Tibial artery (tissue), 4 donors: Measurements from ENCODE around the gene BCL7B.

Source experiments
- DNase-seq, 2 donors: peaks; one replicate each; pipeline ENCODE4 v3.0.0-alpha.2; 2019
- H3K27ac ChIP-seq, 2 donors: fragments of 200-600 bp; sonication (generic) in 1 of 2; 1 replicate in 1 of 2; 2 replicates in 1 of 2; pipeline ENCODE4 v1.5.1; 2018 to 2019; ENCODE audit warnings: mild to moderate bottlenecking in 1 of 2
- H3K27me3 ChIP-seq, 2 donors: fragments of 200-600 bp; sonication (generic) in 1 of 2; one replicate each; pipeline versions ENCODE4 v1.5.1 to v1.6.0; 2016 to 2019
- H3K36me3 ChIP-seq, 3 donors: fragments of 200-600 bp; sonication (generic) in 2 of 3; one replicate each; pipeline ENCODE4 v1.5.1; 2016 to 2019; ENCODE audit warnings: mild to moderate bottlenecking in 2 of 3
- H3K4me1 ChIP-seq, 4 donors: fragments of 200-600 bp; sonication (generic) in 2 of 4; 1 replicate in 3 of 4; 2 replicates in 1 of 4; pipeline ENCODE4 v1.5.1; 2016 to 2019
- H3K4me3 ChIP-seq, 2 donors: fragments of 200-600 bp; sonication (generic) in 1 of 2; 1 replicate in 1 of 2; 2 replicates in 1 of 2; pipeline ENCODE4 v1.5.1; 2018 to 2019; ENCODE audit warnings: mild to moderate bottlenecking in 2 of 2
- H3K9me3 ChIP-seq, 3 donors: fragments of 200-600 bp; sonication (generic) in 1 of 3; one replicate each; pipeline ENCODE4 v1.5.1; 2016 to 2019
- CTCF ChIP-seq, 2 experiments: fragments of 200-600 bp in 1 of 2; fragments of 450-650 bp in 1 of 2; IDR thresholded peaks; one replicate each; pipeline ENCODE4 v1.5.1; 2017 to 2019; ENCODE audit warnings: antibody characterized with exemption in 2 of 2, mild to moderate bottlenecking in 1 of 2, moderate library complexity in 1 of 2
- intact Hi-C: fragments of 100-400 bp; cut with DNase I; formaldehyde crosslinking; loops from one replicate; pipeline ENCODE4 v1.15.0; 2023; ENCODE audit warnings: low total_unique reads

BCL7B gene

GRCh38 chr7:73519867-73520672 is 37.4 kb downstream of the BCL7B start:
- Histone ChIP-seq H3K36me3 (peaks cover 0 to 22% (median 15%) of the 10 kb centered on the region in 3 donors), H3K4me1 (peaks cover 6 to 54% (median 34%) of the 10 kb centered on the region in 4 donors), H3K27ac (peak overlapping the region; percentile 95 to 96), H3K9me3 (no peaks in the 10 kb centered on the region), H3K27me3 (no peaks in the 10 kb centered on the region), H3K4me3 (peak overlapping the region; percentile 79 to 99)
- no peak for TF ChIP-seq CTCF (IDR thresholded peaks at IDR 0.05)
- intact Hi-C loops: loop anchor here (2.0 kb wide), 1 partner anchor 57 kb away; no protein-coding TSS in a partner anchor
- peak in 1 of 2 donors; percentile 55 for DNase-seq

- Histone ChIP-seq H3K27me3 (no peaks in the 10 kb centered on the region), H3K9me3 (no peaks in the 10 kb centered on the region), H3K27ac (peak overlapping the region in 1 of 2 donors; percentile 9), H3K4me3 (no peak overlapping the region), H3K36me3 (peaks cover 9 to 36% (median 15%) of the 10 kb centered on the region in 3 donors), H3K4me1 (peaks cover 6 to 56% (median 36%) of the 10 kb centered on the region in 4 donors)
- TF ChIP-seq CTCF (IDR thresholded peaks at IDR 0.05): no peak
- peak in 1 of 2 donors; percentile 21 for DNase-seq
- intact Hi-C loops: no loop called here
Observed at GRCh38 chr7:73518470-73518869, 39.0 kb downstream of the BCL7B start.

GRCh38 chr7:73517241-73517995 is 40.1 kb downstream of the BCL7B start:
- intact Hi-C loops: no loop called here
- Histone ChIP-seq H3K27me3 (no peaks in the 10 kb centered on the region), H3K36me3 (peaks cover 14 to 40% (median 15%) of the 10 kb centered on the region in 3 donors), H3K9me3 (no peaks in the 10 kb centered on the region), H3K4me3 (no peak overlapping the region), H3K4me1 (peaks cover 6 to 58% (median 39%) of the 10 kb centered on the region in 4 donors), H3K27ac (no peak overlapping the region)
- DNase-seq: no peak
- TF ChIP-seq CTCF (IDR thresholded peaks at IDR 0.05): no peak

- intact Hi-C loops: no loop called here
- Histone ChIP-seq H3K4me1 (peaks cover 6 to 65% (median 42%) of the 10 kb centered on the region in 4 donors), H3K27ac (no peak overlapping the region), H3K27me3 (no peaks in the 10 kb centered on the region), H3K36me3 (peaks cover 21 to 48% (median 24%) of the 10 kb centered on the region in 3 donors), H3K4me3 (no peak overlapping the region), H3K9me3 (no peaks in the 10 kb centered on the region)
- no peak for TF ChIP-seq CTCF (IDR thresholded peaks at IDR 0.05)
- DNase-seq: no peak
Observed at GRCh38 chr7:73515178-73515577, 42.3 kb downstream of the BCL7B start.

GRCh38 chr7:73512018-73512780 is 45.3 kb downstream of the BCL7B start:
- Histone ChIP-seq H3K36me3 (peaks cover 48 to 78% (median 54%) of the 10 kb centered on the region in 3 donors), H3K4me1 (peaks cover 0 to 35% (median 21%) of the 10 kb centered on the region in 4 donors)

More at GRCh38 chr7:73512018-73512780, 45.3 kb downstream of the BCL7B start:
- no peak for TF ChIP-seq CTCF (IDR thresholded peaks at IDR 0.05)
- Histone ChIP-seq H3K4me3 (no peak overlapping the region), H3K27me3 (no peaks in the 10 kb centered on the region), H3K27ac (peak overlapping the region; percentile 22 to 30), H3K9me3 (no peaks in the 10 kb centered on the region)
- intact Hi-C loops: no loop called here
- no peak for DNase-seq
